GM18520 (cell line): ENCODE data around the gene NARS2.

Source experiments
- ATAC-seq: cut with Tn5 transposase; IDR thresholded peaks from one replicate; pipeline ENCODE4 v1.9.1; 2021; ENCODE audit not compliant: unreplicated experiment

Gene NARS2

DNA sequence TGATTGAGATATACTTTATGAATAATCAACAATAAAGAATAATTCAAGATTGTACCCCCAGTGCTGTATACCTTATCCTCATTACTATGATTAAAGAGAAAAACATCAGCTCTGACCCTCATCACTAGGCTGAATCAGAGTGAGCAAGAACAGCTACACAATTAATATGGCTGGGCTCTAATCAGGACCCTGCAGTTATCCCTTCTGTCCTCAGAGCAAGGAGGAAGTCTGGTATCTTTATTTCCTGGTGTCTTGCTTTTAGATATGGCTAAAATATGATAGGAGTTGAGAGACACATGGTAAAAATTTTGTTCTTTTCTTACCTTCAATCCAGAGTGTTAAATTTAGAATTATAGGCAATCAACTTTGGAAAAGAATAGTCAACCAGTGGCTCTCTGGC lies 128.5 kb downstream of the NARS2 start:
- ATAC-seq, result no peak

DNA sequence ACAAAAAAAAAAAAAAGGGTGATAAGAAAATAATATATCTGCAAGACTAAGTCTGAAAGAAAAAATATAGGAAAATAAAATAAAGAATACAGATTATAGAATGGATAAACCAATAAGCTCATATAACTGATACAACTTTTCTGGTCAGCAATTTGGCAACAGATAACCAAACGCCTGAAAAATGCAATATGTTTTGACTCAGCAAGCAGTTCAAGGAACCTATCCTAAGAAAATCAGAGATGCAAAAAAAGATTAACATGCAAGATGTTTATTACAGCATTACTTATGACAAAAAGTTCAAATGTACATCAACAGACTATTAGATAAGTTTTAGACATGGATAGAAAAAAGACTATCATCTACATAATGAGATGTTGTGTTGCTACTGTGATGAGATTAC lies 129.9 kb downstream of the NARS2 start:
- ATAC-seq, result no peak

DNA sequence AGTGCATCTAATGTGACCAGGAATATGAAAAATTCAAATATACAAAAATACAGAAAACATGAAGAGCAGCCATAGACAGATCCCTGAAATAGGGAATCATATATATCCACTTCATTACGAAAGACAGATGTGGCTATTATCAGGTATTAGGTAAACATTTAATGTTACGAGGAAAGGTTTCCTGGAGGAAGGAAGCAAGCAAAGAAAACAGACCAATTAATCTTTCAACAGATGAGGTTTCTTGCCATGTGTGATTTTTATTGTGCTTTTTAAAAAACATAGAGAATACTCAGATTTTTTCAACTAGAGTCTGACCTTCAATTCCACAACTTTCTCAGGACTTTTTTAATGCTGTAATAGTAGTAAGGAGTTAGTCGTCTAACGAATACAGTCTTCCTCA lies 132.7 kb downstream of the NARS2 start:
- ATAC-seq, result no peak

DNA sequence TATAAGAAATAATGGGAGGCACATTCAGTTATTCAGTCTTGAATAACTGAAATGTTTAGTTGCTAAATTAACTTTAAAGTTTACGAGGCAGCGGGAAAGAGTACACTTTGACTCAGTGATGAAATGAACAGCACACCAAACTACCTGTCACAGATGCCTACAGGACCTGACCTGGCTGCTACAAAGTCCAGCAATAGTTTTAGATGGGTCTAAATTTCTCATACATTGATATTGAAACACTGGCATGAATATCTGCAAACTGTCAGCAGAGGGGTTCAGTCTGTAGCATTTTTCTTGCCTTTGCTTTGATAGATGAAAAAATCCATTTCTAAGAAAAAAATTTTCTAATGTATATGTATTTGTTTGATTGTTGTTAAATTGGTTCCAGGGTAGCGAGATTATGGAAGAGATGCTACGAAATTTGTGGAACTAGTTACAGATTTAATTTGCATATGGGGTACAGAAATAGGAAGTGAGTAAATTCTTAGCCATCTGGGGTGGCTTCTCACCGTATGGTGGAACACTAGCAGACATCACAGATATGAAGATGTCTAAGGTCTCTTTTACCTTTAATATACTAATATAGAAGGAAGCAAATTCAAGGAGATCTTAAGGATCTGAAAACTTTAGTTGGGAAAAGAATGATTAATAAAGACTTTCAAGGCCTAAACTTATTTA lies 136.2 kb downstream of the NARS2 start:
- peak; percentile 65 for ATAC-seq

DNA sequence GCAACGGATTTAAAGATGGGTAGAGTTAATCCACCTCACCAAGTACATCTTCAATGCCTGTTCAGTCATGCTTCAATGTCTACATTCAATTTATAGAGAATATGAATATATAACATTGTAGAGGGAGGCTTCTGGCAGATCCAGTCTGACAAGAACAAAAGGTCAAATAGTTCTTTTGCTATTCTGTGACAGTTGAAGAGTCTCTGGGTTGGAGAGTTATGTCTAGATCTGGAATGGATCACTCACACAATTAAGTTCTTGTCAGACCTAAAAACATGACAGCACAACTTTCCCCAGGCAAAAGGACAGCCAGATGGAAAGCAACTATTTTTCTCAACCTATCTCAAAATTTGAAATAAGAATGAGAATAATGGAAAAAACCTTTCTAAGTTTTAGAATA lies 141.7 kb downstream of the NARS2 start:
- ATAC-seq, result no peak

DNA sequence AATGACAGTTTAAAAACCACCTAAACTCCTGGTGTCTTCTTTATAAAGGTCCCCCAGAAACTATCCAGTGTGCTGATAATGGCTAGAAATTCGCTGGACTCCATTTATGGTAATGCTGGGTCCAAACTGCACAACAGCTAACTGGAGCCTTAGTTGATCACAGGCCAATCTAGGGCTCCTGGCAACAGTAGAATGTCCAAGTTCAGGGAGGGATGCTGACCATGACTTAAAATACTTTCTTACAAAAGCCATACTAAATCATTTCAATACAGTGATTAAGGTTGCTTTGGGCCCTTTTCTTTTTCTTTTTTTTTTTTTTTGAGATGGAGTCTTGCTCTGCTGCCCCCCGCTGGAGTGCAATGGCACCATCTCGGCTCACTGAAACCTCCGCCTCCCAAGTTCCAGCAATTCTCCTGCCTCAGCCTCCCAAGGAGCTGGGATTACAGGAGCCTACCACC lies 142.6 kb downstream of the NARS2 start:
- ATAC-seq, result no peak

DNA sequence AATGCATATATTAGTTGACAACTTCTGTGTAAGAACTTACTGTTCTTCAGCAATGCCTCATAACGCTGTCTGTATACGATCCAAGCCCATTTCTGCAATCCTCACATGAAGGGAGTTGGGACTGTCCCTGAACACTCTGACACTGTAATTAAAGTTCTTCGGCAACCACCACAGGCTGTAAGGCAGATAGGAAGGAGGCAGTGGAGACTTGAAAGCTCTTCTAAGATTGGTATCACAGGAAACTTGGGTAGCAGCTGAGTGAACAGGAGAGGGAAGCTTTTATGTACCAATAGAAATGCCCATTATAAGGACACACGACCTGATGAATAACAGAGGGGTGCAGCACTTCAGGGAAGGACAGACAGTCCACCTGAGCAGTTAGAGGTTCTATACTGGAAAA lies 145.0 kb downstream of the NARS2 start:
- no peak for ATAC-seq

DNA sequence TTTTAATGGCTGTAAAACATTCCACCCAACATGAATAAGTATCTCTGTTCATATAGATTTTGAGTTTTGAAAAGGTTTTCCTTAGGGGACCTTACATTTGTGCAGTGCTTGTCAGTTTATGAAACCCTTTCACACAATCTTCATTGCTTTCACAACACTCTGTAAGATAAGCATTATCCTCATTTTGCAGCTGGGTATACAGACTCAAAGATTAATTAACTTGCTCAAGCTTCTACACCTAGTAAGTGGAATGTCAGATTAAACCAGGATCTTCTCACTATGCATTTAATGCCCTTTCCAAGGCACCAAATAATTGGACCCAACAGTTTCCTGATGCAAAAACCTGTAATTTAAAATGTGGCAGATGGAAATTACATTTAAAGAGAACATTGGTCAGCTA lies 145.5 kb downstream of the NARS2 start:
- ATAC-seq, result no peak

DNA sequence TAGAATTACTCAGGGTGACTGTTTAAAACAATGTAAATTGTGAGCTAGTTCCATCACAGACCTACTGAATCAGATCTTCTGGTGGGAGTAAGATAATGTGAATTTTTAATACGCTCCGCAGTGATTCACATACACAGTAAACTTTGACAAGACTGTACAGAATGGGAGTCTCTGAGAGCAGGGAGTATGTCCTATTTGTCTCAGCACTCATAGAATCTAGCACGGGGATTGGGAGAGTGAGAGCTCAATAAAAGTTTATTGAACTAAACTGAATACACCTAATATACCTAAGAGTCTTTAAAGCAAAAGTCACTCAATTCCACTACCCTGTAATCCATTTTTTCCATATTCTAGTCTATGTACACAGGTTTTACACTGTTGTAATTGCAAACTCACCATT lies 145.9 kb downstream of the NARS2 start:
- no peak for ATAC-seq

DNA sequence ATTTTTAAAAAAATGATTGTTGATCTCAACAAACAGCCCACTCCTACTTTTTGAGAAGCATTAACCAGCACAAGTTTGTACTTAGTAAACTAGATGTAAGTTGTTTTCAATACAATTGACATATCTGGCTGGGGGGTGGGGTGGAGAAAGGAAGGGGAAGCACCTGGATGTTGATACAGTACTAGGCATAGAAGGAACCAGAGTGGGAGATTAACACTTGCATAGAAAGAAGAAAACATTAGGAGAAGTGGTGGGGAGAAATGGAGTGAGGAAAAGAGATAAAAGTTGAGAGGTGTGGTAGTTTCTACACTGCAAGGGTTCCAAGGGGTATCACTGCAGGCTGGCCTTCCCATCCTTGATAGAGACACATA lies 146.4 kb downstream of the NARS2 start:
- ATAC-seq, result no peak

DNA sequence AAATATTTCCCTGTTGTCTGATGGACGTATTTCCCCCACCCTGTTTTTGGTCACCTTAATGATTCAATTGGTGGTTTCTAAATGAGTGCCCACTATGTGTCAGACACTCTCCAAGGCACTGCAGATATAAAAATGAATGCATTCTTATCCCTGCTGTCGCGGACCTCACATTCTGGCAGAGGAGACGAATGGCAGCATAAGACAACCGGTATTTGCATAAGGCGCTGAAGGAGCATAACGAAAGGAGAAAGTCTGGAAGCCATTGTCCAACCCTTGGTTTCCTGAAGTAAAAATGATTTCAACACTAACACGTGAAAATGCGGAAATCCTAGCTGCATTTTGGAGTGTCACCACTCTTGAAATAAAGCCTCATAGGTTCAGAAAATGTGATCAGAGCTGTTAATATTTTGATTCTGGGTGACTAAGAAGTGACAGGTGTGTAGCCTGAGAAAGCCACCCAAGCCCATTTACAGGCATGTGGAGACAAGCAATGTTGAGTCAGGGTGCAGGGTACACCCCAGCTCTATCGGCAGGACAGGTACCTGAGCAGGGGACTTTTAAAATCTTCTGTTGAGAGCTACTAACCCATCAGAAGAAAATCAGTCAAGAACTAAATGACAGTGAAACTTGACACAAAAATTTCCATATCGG lies 146.9 kb downstream of the NARS2 start:
- ATAC-seq, result peak; percentile 46

DNA sequence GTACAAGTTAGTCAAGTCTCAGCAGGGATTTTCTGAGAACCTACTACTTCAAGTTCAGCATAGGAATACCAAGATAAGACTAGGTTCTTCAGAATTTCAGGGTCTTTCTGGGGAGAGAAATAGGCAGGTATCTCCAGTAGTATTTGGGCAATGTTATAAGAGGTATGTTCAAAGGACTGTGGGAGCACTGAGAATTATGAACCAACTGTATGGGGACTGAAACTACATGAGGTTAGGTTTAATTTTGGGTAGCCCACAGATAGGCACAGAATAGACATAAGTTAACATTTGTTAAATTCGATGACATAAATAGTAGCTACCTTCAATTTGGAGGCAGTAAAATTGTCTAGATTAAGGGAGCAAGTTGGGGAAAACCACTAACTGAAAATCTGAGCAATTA lies 147.8 kb downstream of the NARS2 start:
- no peak for ATAC-seq

DNA sequence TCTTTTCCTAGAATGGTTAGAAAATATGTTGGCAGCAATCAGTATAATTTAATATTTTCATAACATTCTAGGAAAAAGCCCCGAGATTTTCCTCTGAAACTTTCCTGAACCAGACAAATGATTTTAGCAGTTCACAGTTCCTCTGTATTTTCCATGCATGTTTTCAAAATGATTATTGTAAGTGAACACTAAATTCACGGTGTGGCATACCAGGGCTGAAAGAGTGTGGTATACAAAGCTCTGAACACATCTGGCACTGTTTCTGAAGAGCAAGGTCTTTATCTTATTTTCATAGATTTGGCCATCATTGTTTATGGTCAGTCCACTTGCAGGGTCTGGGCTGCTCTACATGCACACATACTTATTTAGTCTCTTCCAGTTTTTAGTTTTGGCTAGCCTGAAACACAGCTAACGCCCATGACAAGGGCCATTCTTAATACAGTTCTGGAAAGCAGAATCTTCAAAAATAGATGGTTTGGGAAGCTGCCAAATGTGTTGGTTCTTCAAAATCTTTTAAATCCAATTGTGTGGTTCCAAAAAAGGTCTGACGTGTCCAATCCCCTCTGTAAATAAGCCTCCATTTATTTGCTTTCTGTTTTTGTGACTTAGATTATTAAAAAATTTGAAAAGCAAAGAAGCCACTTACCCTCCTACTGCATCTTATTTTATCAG lies 149.1 kb downstream of the NARS2 start:
- no peak for ATAC-seq

DNA sequence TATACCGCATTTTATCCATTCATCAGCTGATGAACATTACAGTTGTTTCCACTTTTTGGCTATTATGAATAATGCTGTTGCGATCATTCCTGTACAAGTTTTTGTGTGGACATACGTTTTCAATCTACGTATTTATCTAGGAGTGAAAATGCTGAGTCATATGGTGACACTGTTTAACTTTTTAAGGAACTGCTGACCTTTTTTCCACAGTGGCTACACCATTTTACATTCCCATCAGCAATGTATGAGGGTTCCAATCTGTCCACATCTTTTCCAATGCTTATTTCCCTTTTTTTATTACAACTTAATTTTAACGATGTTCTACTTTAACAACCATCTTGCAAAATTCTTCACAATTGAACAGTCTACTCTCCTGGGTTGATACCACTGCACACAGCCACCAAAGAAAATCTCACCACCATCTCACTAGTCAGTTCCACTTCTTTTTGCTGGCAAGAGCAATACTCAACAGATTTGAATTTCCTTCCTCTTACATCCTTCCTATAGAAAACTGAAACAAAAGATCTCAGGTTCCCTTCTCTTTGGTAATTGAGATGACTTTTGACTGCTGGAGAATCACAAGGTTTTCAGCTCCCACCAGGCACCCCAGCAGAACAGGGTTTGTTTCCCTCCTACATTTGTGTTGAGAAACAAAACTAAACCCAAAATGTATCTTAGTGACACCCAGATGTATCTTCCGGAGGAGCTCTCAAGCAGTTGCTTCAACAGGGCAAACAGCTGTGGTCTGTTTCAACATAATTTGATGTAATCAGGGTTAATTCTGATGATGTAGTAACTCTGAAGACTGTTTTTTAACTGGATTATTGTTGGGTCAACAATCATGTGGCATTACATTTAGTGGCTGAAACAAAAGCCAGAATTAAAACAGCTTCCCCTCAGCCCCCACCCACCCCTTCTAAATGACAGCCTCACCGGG lies 150.1 kb downstream of the NARS2 start:
- ATAC-seq, result no peak

DNA sequence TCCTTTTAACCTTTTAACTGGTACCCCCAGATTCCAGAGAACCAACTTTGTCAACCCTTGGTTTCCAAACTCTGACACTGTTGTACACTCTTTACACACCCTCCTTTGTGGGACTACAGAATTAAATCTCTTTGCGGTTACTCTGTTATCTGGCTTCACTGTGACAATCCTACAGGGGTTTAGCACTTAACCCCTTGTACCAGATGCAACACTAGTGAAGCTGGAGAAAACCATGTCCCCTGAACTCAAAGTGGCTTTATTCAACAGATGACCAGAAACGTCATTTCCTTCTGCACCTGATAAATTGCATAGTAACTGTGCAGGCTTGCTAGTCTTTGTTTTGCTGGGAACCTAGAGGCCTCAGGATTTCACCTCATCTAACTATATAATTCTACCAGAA lies 151.4 kb downstream of the NARS2 start:
- no peak for ATAC-seq

DNA sequence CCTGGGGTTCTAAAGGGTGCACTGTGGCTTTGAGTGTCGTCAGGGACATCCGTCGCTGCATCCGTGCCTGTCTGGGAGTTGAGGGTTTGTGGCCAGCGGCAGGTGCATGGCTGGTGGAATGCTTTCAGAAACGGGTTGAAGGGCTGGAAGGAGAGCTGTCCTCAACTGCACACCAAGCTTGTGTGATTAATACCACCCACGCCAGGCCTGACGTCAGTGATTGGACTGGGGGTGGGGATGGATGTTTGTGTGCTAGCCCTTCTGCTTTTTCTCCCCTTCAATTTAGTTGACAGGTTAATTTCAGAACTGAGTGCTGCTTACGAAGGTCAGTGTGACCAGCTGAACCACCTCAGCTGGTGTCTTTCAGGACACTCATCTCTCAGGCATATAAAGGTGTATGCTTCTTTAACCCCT lies 153.9 kb downstream of the NARS2 start:
- no peak for ATAC-seq

DNA sequence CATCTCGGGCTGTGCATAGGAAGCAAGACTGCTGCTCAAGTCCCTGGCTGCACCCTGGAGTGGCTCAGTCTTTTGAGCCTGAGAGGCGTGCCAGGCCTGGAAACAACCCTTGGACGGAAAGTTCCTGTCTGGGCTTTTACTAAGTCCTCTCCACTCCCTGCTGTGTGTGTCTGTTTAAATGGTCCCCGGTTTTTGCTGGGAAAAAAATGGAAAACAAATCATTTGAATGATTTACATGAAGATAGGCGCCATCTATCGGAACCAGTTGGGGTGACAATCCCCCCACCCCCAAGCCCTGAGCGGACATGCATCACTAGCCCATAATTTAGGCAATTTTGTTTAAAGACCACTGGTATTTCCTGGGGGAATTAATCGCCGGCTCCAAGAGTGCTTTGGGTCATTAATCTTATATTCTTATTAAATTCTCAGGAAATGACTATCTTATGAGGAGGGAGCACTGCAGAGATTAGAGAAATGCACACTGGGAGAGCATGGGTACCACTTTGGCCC lies 154.4 kb downstream of the NARS2 start:
- no peak for ATAC-seq

DNA sequence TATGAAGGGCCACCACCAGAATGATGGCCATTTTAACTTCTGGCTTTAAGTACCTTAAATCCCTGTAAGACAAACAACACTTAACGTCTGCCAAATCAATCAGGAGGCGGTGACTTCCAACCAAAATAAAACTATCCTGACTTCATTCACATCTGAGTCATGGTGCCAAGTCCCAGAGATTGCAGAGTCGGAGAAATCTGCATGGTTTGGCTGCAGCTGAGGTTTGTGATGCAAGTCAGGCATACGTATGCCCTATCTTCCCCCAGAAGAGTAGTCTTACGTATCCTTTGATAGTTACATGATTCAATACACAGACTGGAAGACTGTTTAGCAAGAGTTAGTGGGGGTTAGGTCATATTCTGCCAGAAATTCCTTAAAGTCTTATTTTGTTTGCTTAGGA lies 155.3 kb downstream of the NARS2 start:
- ATAC-seq, result no peak

DNA sequence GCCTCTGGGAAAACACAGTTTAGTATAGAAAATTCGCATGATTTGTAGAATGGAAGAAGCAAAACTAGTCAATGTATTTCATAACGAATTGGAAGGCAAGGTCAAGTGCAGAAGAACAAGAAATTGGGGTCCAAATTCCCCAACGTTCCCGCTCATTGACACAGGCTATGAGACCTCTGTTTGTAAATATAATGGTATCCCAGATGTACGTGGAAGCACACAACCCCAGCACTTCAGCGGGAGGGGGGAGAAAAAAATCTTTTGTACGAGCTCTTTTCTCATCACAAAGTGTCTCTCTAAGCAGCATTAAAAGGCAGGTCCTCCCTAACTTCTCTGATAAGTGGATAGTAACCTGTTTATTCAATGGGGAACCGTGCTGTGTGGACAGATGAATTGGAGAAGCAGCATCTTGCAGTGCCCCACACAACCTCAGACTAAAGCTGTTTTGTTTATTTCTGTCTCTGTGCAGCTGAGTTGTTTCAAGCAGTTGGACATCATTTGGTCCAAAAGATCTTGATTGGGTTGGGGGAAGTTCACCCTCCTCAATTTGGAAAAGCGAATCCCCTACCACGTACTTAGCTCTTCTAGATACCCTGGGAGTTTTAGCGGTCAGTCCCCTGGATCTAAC lies 156.0 kb downstream of the NARS2 start:
- ATAC-seq, result no peak

DNA sequence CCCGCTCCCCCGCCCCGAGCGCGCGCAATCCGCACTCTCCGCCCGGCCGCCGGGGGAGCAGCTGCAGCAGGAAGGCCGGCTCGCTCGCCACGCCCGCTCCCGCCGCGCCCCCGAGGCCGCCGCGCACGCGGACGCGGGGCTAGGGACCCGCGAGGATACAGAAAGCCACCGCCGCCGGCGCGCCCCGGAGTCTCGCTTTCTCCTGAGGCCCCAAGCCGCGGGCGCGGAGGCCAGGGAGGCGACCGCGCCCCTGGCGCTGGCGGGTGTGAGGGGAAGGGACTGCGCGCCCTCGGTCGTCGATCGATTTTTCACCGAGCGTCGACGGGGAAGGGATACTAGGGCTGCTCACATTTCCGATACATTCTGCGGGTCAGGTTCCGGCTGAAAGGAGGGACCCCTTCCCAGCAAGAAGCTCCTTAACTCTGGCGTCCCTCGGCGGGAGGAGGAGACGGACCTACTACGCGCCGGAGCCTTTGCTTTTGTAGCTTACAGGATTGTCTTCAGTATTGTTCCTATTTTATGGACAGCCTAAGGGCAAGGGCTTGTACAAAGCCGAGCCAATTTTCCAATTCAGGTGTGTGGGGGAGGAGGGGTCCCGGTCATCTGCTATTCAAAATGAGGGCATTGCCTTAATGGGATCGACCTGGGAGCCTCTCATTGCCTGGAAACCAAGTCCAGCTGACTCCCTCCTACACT lies 156.6 kb downstream of the NARS2 start:
- ATAC-seq, result peak; percentile 59
